Heart right ventricle (tissue), 16 donors: ENCODE data around the gene R3HDML. TPM values are rescaled to one million over a fixed set of nuclear protein-coding genes. Genes with fewer than 3 reads are reported as not detected.
"Not testable (repeated sequence)": the region's sequence is repeated elsewhere in the genome, so short reads cannot be mapped to it uniquely, and the experiment has no call there.

Experiments used
- ATAC-seq, 8 donors: fragments of 200-7000 bp; cut with Tn5 transposase; one replicate each; pipeline ENCODE4 v1.9.1; 2020; ENCODE audit warnings: mild to moderate bottlenecking in 8 of 8, moderate library complexity in 8 of 8, moderate number of reproducible peaks in 1 of 8
- DNase-seq, 2 donors: peaks; one replicate each; pipeline ENCODE4 v3.0.0-alpha.2; 2020
- H3K27ac ChIP-seq, 10 donors: fragments of 200-600 bp; sonication (generic) in 2 of 10; one replicate each; pipeline versions ENCODE4 v1.5.0 to v1.8.0; 2020 to 2022; ENCODE audit warnings: mild to moderate bottlenecking in 3 of 10
- H3K27me3 ChIP-seq, 7 donors: fragments of 200-600 bp; one replicate each; pipeline ENCODE4 v1.8.0; 2021 to 2022; ENCODE audit warnings: mild to moderate bottlenecking in 2 of 7
- H3K36me3 ChIP-seq, 9 donors: fragments of 200-600 bp; sonication (generic) in 1 of 9; one replicate each; pipeline versions ENCODE4 v1.5.0 to v1.8.0; 2020 to 2022; ENCODE audit warnings: mild to moderate bottlenecking in 2 of 9
- H3K4me1 ChIP-seq, 9 donors: fragments of 200-600 bp; sonication (generic) in 1 of 9; one replicate each; pipeline versions ENCODE4 v1.5.0 to v1.8.0; 2020 to 2022; ENCODE audit warnings: mild to moderate bottlenecking in 4 of 9
- H3K4me3 ChIP-seq, 10 donors: fragments of 200-600 bp; sonication (generic) in 2 of 10; one replicate each; pipeline versions ENCODE4 v1.5.0 to v1.8.0; 2020 to 2022; ENCODE audit warnings: mild to moderate bottlenecking in 7 of 10, moderate library complexity in 2 of 10
- H3K9me3 ChIP-seq, 11 donors: fragments of 200-600 bp in 10 of 11; sonication (generic) in 2 of 11; one replicate each; pipeline versions ENCODE4 v1.5.0 to v1.8.0; 2013 to 2022; ENCODE audit warnings: mild to moderate bottlenecking in 2 of 11, control low read depth in 1 of 11, moderate library complexity in 1 of 11
- WGBS, 2 donors: extraction: QIAGEN DNeasy Blood & Tissue Kit; methylation state at CpG; one replicate each; pipeline ENCODE4 v1.1.7; 2013; ENCODE audit warnings: inconsistent platforms in 1 of 2; 5-methylcytosine and 5-hydroxymethylcytosine counted together
- intact Hi-C, 10 donors: fragments of 100-400 bp; cut with DNase I; formaldehyde crosslinking; loops; one replicate each; pipeline versions ENCODE4 v1.11.1 to v1.14.2; 2022
- polyA plus RNA-seq, 2 donors: library from polyadenylated mRNA; stranded (reverse); fragments of 200-250 nt; gene quantifications; one replicate each; pipeline ENCODE4 v1.2.3, GENCODE V29; 2013
- total RNA-seq, 10 donors: library from RNA; stranded (reverse); fragmentation: NEBNext Ultra II Directional in 3 of 10; extraction: Animal tissue kit (Norgen Biotek cat#: 25700) in 3 of 10; gene quantifications; one replicate each; pipeline versions ENCODE4 v1.2.1 to v1.2.4, GENCODE V29; 2021 to 2023
- TF ChIP-seq, protein P1 (sequence below), 9 donors: fragments of 200-600 bp; sonication (generic) in 2 of 9; IDR thresholded peaks; one replicate each; pipeline versions ENCODE4 v1.5.0 to v1.8.0; 2021 to 2022; ENCODE audit warnings: antibody characterized with exemption in 9 of 9, mild to moderate bottlenecking in 5 of 9, moderate library complexity in 1 of 9
- donor health status: Arrhythmogenic right ventricular cardiomyopathy.
- donor health status: ischemic (EF 13 %, LVEDD 7.1; RV severe dilation, severe dysfunction).
- donor health status: healthy with polysubstance abuse.
- donor health status: DM: no; HTN: yes; CAD: no.
- donor health status: DM: no; HTN: no; CAD: no.
- donor health status: ischemic (EF 25% LVEDD 6.9; RV normal size, moderate dysfunction).
- donor health status: ischemic (EF 25% LVEDD 5.7; RV mildly dilated, moderate dysfunction).
- donor health status: healthy.
- donor health status: DM: yes; HTN: yes; CAD: no.
- donor health status: Ischemic cardiomyopathy.
- donor health status: ischemic (EF 35%, LVEDD 5.7; RV mildly dilated, moderate dysfunction).
- donor health status: nonischemic (EF 11% LVEDD 7.7; RV severe dilation, severe dysfunction).
- donor health status: DM: yes; HTN: yes; CAD: no.
- donor health status: PGD.
- donor health status: ischemic (EF 29% LVEDD 5.4; RV normal size, mild dysfunction).
- donor health status: nonischemic (EF 23%, LVEDD 6.1; RV moderate dilation, normal function).

The R3HDML gene
- total and polyA plus RNA-seq, 12 donors: not detected

DNA sequence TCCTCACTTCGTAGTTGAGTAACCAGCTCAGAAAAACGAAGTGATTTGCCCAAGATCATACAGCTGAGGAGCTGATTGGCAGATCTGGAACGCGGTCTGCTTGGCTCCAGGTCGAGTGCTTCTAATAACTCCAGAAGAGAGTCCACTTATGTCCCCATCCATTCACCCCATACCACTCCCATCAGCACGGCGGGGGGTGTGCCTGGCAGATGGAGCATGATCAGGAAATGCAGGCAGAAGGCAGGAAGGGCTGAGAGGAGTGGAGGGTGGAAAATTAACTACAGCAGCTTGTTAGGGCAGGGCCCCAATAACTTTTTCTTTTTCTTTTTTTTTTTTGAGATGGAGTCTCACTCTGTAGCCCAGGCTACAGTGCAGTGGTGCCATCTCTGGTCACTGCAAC is 40.8 kb upstream of the R3HDML start:
- 38 to 50% methylated on average over 7 of the region's 7 CpGs for WGBS, 2 donors
- H3K27me3 ChIP-seq: no peaks in the 10 kb centered on the region
- DNase-seq (peak in 1 of 2 donors; percentile 46), ATAC-seq (peak; percentile 38 to 90 (median 79))
- no peaks in the 10 kb centered on the region for H3K9me3 ChIP-seq
- no peaks in the 10 kb centered on the region for H3K36me3 ChIP-seq
- H3K27ac ChIP-seq: peak overlapping the region in 3 of 10 donors; percentile 28 to 37 (median 37)
- intact Hi-C loops: loop anchor here in 1 of 10 donors (10.0 kb wide), 1 partner anchor 181 kb away; no protein-coding TSS in a partner anchor
- peaks cover 0 to 32% (median 11%) of the 10 kb centered on the region in 9 donors for H3K4me1 ChIP-seq
- no peak overlapping the region for H3K4me3 ChIP-seq
- TF ChIP-seq, protein P1, sequence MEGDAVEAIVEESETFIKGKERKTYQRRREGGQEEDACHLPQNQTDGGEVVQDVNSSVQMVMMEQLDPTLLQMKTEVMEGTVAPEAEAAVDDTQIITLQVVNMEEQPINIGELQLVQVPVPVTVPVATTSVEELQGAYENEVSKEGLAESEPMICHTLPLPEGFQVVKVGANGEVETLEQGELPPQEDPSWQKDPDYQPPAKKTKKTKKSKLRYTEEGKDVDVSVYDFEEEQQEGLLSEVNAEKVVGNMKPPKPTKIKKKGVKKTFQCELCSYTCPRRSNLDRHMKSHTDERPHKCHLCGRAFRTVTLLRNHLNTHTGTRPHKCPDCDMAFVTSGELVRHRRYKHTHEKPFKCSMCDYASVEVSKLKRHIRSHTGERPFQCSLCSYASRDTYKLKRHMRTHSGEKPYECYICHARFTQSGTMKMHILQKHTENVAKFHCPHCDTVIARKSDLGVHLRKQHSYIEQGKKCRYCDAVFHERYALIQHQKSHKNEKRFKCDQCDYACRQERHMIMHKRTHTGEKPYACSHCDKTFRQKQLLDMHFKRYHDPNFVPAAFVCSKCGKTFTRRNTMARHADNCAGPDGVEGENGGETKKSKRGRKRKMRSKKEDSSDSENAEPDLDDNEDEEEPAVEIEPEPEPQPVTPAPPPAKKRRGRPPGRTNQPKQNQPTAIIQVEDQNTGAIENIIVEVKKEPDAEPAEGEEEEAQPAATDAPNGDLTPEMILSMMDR (IDR thresholded peaks at IDR 0.05): no peak

DNA sequence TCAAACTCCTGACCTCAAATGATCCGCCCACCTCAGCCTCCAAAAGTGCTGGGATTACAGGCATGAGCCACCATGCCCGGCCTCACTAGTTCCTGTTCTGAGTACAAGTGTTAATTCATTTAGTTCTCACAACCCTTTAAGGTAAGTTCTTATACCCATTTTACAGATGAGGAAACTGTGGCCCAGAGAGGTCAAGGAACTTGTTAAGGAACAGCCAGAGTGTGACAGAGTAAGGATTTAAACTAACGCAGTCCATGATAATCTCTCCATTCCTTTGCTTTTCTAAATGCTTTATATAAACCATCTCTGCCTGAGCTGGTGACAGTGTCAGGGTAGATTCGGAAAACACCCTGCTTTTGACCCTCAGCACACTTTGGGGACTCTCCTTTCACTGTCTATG is 39.1 kb upstream of the R3HDML start:
- ATAC-seq: no peak
- H3K4me3 ChIP-seq: no peak overlapping the region
- H3K9me3 ChIP-seq: no peaks in the 10 kb centered on the region
- no peaks in the 10 kb centered on the region for H3K27me3 ChIP-seq
- no peak overlapping the region for H3K27ac ChIP-seq
- no peak for DNase-seq
- H3K4me1 ChIP-seq: peaks cover 0 to 47% (median 16%) of the 10 kb centered on the region in 9 donors
- intact Hi-C loops: loop anchor here in 1 of 10 donors (10.0 kb wide), 1 partner anchor 183 kb away; no protein-coding TSS in a partner anchor
- WGBS, 2 donors: 94 to 95% methylated on average over 4 of the region's 4 CpGs
- H3K36me3 ChIP-seq: peaks cover 0 to 4% (median 0%) of the 10 kb centered on the region in 9 donors
- TF ChIP-seq, protein P1 (IDR thresholded peaks at IDR 0.05): no peak

DNA sequence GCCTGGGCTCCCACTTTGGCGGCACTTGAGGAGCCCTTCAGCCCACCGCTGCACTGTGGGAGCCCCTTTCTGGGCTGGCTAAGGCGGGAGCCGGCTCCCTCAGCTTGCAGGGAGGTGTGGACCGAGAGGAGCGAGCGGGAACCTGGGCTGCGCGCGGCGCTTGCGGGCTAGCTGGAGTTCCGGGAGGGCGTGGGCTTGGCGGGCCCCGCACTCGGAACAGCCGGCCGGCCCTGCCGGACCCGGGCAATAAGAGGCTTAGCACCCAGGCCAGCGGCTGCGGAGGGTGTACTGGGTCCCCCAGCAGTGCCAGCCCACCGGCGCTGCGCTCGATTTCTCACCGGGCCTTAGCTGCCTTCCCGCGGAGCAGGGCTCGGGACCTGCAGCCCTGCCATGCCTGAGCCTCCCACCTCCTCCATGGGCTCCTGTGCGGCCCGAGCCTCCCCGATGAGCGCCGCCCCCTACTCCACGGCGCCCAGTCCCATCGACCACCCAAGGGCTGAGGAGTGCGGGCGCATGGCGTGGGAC is 37.8 kb upstream of the R3HDML start:
- H3K4me1 ChIP-seq: peaks cover 0 to 60% (median 22%) of the 10 kb centered on the region in 9 donors
- H3K4me3 ChIP-seq, H3K27me3 ChIP-seq, ATAC-seq, H3K9me3 ChIP-seq, H3K36me3 ChIP-seq, DNase-seq, H3K27ac ChIP-seq: not testable (repeated sequence)
- intact Hi-C loops: loop anchor here in 1 of 10 donors (10.0 kb wide), 1 partner anchor 184 kb away; no protein-coding TSS in a partner anchor
- 93 to 94% methylated on average over 41 to 42 of the region's 42 CpGs for WGBS, 2 donors

DNA sequence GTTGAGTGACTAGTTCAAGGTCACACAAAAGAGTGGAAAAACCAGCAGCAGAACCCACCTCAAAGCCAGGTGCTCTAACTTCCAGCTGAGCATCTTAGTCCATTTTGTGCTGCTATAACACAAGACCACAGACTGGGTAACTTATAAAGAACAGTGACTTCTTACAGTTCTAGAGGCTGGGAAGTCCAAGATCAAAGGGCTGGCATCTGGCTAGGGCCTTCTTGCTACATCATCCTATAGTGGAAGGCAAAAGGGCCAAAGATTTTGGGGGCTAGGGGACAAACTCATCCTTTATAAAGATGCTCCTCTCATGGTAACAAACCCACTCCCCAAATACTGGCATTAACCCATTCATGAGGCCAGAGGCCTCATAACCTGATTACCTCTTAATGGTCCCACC is 35.6 kb upstream of the R3HDML start:
- Histone ChIP-seq H3K9me3 (no peaks in the 10 kb centered on the region), H3K27me3 (no peaks in the 10 kb centered on the region), H3K4me1 (peaks cover 0 to 62% (median 32%) of the 10 kb centered on the region in 9 donors), H3K4me3 (no peak overlapping the region), H3K36me3 (peaks cover 0 to 9% (median 0%) of the 10 kb centered on the region in 9 donors), H3K27ac (peak overlapping the region in 4 of 10 donors; percentile 21 to 59 (median 58))
- TF ChIP-seq, protein P1 (IDR thresholded peaks at IDR 0.05): no peak
- ATAC-seq (no peak), DNase-seq (no peak)
- intact Hi-C loops: loop anchor here in 1 of 10 donors (10.0 kb wide), 1 partner anchor 186 kb away; no protein-coding TSS in a partner anchor
